GM18951 (cell line): ENCODE data around the gene LSM10.

Experiments used
- POLR2A ChIP-seq: IDR thresholded peaks from 4 replicates; pipeline ENCODE4 v1.6.1; 2011; ENCODE audit warnings: mild to moderate bottlenecking; ENCODE audit not compliant: insufficient read length, insufficient read depth; ENCODE audit errors: extremely low read depth
- in situ Hi-C: fragments of 300-500 bp; cut with MboI; formaldehyde crosslinking; loops from one replicate; pipeline ENCODE4 v1.12.0; 2022; ENCODE audit warnings: low sequenced_read_pairs, mixed read lengths, inconsistent platforms; ENCODE audit not compliant: unreplicated experiment

LSM10 gene

GRCh38 chr1:36359911-36360550 lies 37.7 kb downstream of the LSM10 start:
- TF ChIP-seq POLR2A: no peak
- in situ Hi-C loops: no loop called here

DNA sequence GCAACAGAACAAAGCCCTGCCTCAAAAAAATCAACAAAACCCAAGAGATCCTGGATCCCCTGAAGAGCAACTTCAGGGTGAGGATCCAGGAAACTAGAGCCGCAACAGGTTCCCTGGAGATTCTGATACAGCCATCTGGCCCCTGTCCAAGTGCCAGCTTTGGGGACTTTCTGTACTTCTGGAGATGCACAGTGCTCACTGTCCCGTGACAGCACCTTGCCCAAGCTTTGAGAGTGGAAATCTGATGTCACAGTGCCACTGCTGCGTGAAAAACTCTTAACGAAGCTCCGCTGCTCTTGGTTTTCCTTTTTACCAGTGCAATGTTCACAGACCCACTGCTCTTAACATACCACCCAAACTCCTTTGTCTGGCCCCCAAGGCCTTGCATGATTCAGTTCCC lies 38.3 kb downstream of the LSM10 start:
- TF ChIP-seq POLR2A: no peak
- in situ Hi-C loops: no loop called here

- in situ Hi-C loops: no loop called here
- TF ChIP-seq POLR2A: no peak
Observed at GRCh38 chr1:36358514-36359084, 39.1 kb downstream of the LSM10 start.

GRCh38 chr1:36355811-36356210 lies 41.9 kb downstream of the LSM10 start:
- in situ Hi-C loops: no loop called here

DNA sequence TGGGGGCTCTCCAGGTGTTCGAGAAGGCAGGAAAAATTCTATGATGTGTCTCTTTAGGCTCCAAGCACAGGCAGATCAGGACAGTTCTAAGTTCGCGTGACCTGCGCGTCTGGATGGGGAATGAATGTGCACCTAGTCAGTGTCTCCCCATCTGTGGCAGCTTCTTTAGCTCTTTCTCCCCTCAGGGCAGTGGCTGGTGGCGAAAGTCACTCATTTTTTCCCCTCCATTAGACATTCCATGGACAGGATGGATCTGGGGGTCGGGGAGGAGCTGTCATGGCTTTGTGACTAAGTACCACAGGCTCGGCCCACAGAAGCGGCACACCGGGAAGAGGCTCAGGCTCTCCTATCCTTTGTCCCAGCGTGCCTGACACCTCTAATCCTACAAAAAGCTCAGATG lies 43.2 kb downstream of the LSM10 start:
- TF ChIP-seq POLR2A: no peak
- in situ Hi-C loops: no loop called here

More at GRCh38 chr1:36355811-36356210, 41.9 kb downstream of the LSM10 start:
- no peak for TF ChIP-seq POLR2A

- no peak for TF ChIP-seq POLR2A
- in situ Hi-C loops: no loop called here
Observed at GRCh38 chr1:36352910-36353878, 44.5 kb downstream of the LSM10 start.

DNA sequence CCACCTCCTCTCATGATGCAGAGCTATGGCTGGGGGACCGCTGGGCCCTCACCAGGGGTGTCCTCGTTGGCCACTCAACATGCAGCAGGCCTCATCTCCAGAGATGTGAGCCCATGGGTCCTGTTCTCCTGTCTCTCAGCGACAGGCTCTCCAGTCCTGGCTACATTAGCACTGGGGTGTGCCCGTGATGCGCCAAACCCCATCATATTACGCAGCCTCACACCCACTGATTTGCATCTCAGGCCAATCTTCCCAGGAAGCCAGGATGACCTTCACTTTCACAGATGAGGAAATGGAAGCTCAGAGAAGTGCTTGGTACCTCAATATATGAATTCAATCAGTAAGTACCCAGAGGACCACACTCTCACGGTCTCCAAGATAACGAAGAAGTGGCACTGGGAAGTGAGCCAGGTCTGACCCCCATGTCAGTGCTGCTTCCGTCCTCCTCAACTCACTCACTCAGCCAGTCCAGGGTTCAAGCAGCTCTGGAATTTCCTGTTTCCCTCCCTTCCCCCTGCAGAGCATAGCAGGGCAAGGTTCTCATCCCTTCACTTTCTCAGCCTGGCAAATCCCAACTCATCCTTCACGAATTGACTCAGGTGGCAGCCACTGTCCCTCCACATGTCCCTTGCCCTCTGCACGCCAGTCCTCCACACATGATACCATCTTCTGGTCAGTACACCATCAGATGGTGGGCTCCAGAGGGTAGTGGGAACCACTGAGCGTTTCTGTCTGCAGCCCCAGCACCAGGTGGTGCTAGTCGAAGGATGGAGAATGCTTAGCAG lies 45.4 kb downstream of the LSM10 start:
- no peak for TF ChIP-seq POLR2A
- in situ Hi-C loops: no loop called here

GRCh38 chr1:36351227-36351977 lies 46.3 kb downstream of the LSM10 start:
- in situ Hi-C loops: no loop called here
- TF ChIP-seq POLR2A: no peak

DNA sequence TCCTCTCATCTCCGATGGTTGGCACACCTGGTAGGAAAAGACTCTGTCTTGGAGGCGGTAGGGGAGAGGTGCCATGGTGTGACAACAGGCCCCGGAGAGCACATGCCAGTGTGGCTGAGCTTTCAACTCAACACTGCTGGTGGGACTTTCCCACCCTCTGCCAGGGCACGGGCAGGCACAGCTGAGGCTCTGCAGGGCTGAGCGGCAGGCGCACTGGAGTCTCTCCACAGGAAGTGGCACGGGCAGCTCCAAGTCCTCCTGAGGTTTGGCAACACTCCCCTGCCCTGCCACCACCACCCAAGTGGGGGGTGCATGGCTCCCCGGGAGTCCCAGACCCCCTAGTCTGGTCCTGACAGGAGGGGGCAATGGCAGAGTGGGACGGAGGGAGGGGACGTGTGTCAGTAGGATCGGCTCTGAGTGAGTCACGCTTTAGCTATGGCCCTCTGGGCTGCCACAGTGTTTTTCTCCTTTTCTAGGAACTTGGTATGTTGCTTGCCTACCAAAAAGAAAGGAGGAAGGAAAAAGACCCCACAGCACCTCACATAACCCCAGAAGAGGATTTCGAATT lies 47.0 kb downstream of the LSM10 start:
- in situ Hi-C loops: no loop called here
- TF ChIP-seq POLR2A: no peak

- in situ Hi-C loops: no loop called here
- TF ChIP-seq POLR2A: no peak
Observed at GRCh38 chr1:36349839-36350238, 47.9 kb downstream of the LSM10 start.

GRCh38 chr1:36349241-36349671 lies 48.5 kb downstream of the LSM10 start:
- in situ Hi-C loops: no loop called here
- no peak for TF ChIP-seq POLR2A

GRCh38 chr1:36346741-36347370 lies 50.9 kb downstream of the LSM10 start:
- TF ChIP-seq POLR2A: no peak
- in situ Hi-C loops: no loop called here

GRCh38 chr1:36345353-36345752 lies 52.4 kb downstream of the LSM10 start:
- no peak for TF ChIP-seq POLR2A
- in situ Hi-C loops: no loop called here
